Caco-2 (cell line): ENCODE data around the gene TIMMDC1. TPM values are rescaled to one million over a fixed set of nuclear protein-coding genes. Genes with fewer than 3 reads are reported as not detected.

Source experiments
- BruUV-seq: library from RNA; stranded (reverse); fragments of 400-500 nt; replicated peaks from 2 replicates; lab custom pipeline; 2021; lab: Mats Ljungman, UMichigan
- CTCF ChIA-PET: fragments of 300-600 bp; sonication (Branson Sonifier 250); formaldehyde crosslinking; loops from one replicate; lab custom pipeline; 2022; ENCODE audit warnings: antibody characterized with exemption; lab: Charles Lee
- POLR2A ChIA-PET: fragments of 300-600 bp; sonication (Branson Sonifier 250); formaldehyde crosslinking; loops from one replicate; lab custom pipeline; 2022; ENCODE audit warnings: antibody characterized with exemption; lab: Charles Lee
- DNase-seq, 2 experiments: peaks; one replicate each; pipeline versions ENCODE4 v3.0.0 to v3.0.0-alpha.2; 2020 to 2022
- H3K27me3 ChIP-seq: replicated peaks from 2 replicates; pipeline ENCODE4 v1.6.0; 2011; ENCODE audit warnings: low read length; ENCODE audit not compliant: control insufficient read depth, insufficient read depth
- H3K36me3 ChIP-seq: 2 replicates; pipeline ENCODE4 v1.5.1; 2011; ENCODE audit warnings: low read length; ENCODE audit not compliant: control insufficient read depth, insufficient read depth
- H3K4me1 ChIP-seq: fragments of 250-450 bp; sonication (Bioruptor Pico); 2 replicates; pipeline ENCODE4 v1.5.1; 2020; ENCODE audit warnings: mild to moderate bottlenecking
- H3K4me3 ChIP-seq: 2 replicates; pipeline ENCODE4 v1.5.1; 2011; ENCODE audit warnings: low read depth, mild to moderate bottlenecking, control low read depth, low read length
- H3K9me3 ChIP-seq: fragments of 250-450 bp; sonication (Bioruptor Pico); 2 replicates; pipeline ENCODE4 v1.5.1; 2020; ENCODE audit warnings: mild to moderate bottlenecking, moderate library complexity
- H3K27ac Mint-ChIP-seq: one replicate; pipeline ENCODE4 v1.8.0; 2022; ENCODE audit warnings: mixed read lengths; ENCODE audit not compliant: unreplicated experiment
- H3K27me3 Mint-ChIP-seq: one replicate; pipeline ENCODE4 v1.8.0; 2022; ENCODE audit warnings: mixed read lengths; ENCODE audit not compliant: insufficient read depth, unreplicated experiment
- H3K36me3 Mint-ChIP-seq: one replicate; pipeline ENCODE4 v1.8.0; 2022; ENCODE audit warnings: mild to moderate bottlenecking, mixed read lengths; ENCODE audit not compliant: insufficient read depth, unreplicated experiment
- H3K4me1 Mint-ChIP-seq: one replicate; pipeline ENCODE4 v1.8.0; 2022; ENCODE audit warnings: low read depth, mixed read lengths; ENCODE audit not compliant: unreplicated experiment
- H3K4me3 Mint-ChIP-seq: one replicate; pipeline ENCODE4 v1.8.0; 2022; ENCODE audit warnings: mild to moderate bottlenecking, moderate library complexity, mixed read lengths; ENCODE audit not compliant: unreplicated experiment
- H3K9me3 Mint-ChIP-seq: one replicate; pipeline ENCODE4 v1.8.0; 2022; ENCODE audit warnings: mixed read lengths; ENCODE audit not compliant: unreplicated experiment
- CTCF ChIP-seq, 2 experiments: fragments of 200-600 bp in 1 of 2; IDR thresholded peaks; 1 replicate in 1 of 2; 2 replicates in 1 of 2; pipeline versions ENCODE4 v1.5.1 to v1.8.0; 2011 to 2022; ENCODE audit warnings: antibody characterized with exemption in 1 of 2, control low read depth in 1 of 2, inconsistent platforms in 1 of 2, low read depth in 1 of 2, low read length in 1 of 2, mild to moderate bottlenecking in 1 of 2, moderate library complexity in 1 of 2; ENCODE audit not compliant: insufficient read depth in 1 of 2, severe bottlenecking in 1 of 2, unreplicated experiment in 1 of 2
- intact Hi-C: fragments of 100-400 bp; cut with micrococcal nuclease; formaldehyde crosslinking; loops from one replicate; pipeline ENCODE4 v1.10.0; 2022; ENCODE audit not compliant: unreplicated experiment
- total RNA-seq: library from RNA; stranded (reverse); gene quantifications from 2 replicates; pipeline ENCODE4 v1.2.3, GENCODE V29; 2022

The TIMMDC1 gene
- total RNA-seq, 1 experiment from 2014 or later, result 66.7 TPM

- BruUV-seq, result no TSS peak
- no peak for TF ChIP-seq CTCF (IDR thresholded peaks at IDR 0.05; ENCODE audit: insufficient read depth in 1 of 2, low read depth in 1 of 2, low read length in 1 of 2, severe bottlenecking in 1 of 2, unreplicated experiment in 1 of 2)
- ChIA-PET CTCF (no interaction called here), POLR2A (no interaction called here)
- Mint-ChIP-seq H3K27ac (no peak overlapping the region), H3K27me3 (peaks cover 18% of the 10 kb centered on the region), H3K4me3 (no peak overlapping the region), H3K9me3 (no peaks in the 10 kb centered on the region), H3K36me3 (no peaks in the 10 kb centered on the region), H3K4me1 (no peaks in the 10 kb centered on the region)
- no peaks in the 10 kb centered on the region for H3K36me3 ChIP-seq
- DNase-seq, result no peak
- no peaks in the 10 kb centered on the region; the same call in 1 of the 2 replicates for H3K27me3 ChIP-seq
- H3K9me3 ChIP-seq, result no peaks in the 10 kb centered on the region
- intact Hi-C loops, result no loop called here
- no peak overlapping the region for H3K4me3 ChIP-seq
- H3K4me1 ChIP-seq, result no peaks in the 10 kb centered on the region
Observed at GRCh38 chr3:119553823-119554415, 55.6 kb downstream of the TIMMDC1 start.

GRCh38 chr3:119555309-119555735, 57.0 kb downstream of the TIMMDC1 start:
- Mint-ChIP-seq H3K4me1 (peaks cover 7% of the 10 kb centered on the region), H3K9me3 (no peaks in the 10 kb centered on the region), H3K27me3 (peaks cover 18% of the 10 kb centered on the region), H3K4me3 (no peak overlapping the region), H3K27ac (no peak overlapping the region), H3K36me3 (no peaks in the 10 kb centered on the region)
- Histone ChIP-seq H3K4me1 (no peaks in the 10 kb centered on the region), H3K36me3 (no peaks in the 10 kb centered on the region), H3K27me3 (no peaks in the 10 kb centered on the region; the same call in 1 of the 2 replicates), H3K9me3 (no peaks in the 10 kb centered on the region), H3K4me3 (no peak overlapping the region)
- intact Hi-C loops, result no loop called here
- CTCF ChIA-PET, result interaction anchor here (0.8 kb wide), 1 partner anchor 13 kb away, joined by 3 read pairs; no protein-coding TSS in a partner anchor
- BruUV-seq, result no TSS peak
- POLR2A ChIA-PET, result no interaction called here
- DNase-seq, result no peak
- no peak for TF ChIP-seq CTCF (IDR thresholded peaks at IDR 0.05; ENCODE audit: insufficient read depth in 1 of 2, low read depth in 1 of 2, low read length in 1 of 2, severe bottlenecking in 1 of 2, unreplicated experiment in 1 of 2)

DNA sequence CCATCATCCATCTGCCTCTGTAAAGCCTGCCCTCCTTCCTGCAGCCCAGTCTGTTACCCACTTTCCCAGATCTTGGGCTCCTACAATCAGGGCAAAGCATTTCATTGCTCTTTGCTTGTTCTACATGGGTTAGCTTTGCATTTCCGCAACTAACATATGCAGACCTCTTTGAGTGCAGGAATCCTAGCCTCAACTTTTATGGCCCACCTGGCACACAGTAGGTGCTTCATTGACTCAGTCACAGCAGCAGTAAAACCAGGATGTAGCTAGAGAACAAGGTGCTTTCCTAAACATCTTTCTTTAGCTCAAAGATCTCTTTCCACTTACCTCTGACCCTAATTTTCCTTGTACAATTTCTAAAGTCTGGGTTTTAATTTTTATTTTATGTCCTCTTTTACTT, 57.6 kb downstream of the TIMMDC1 start:
- no peak for TF ChIP-seq CTCF (IDR thresholded peaks at IDR 0.05; ENCODE audit: insufficient read depth in 1 of 2, low read depth in 1 of 2, low read length in 1 of 2, severe bottlenecking in 1 of 2, unreplicated experiment in 1 of 2)
- POLR2A ChIA-PET, result no interaction called here
- CTCF ChIA-PET, result interaction anchor here (0.8 kb wide), 1 partner anchor 12 kb away, joined by 3 read pairs; no protein-coding TSS in a partner anchor
- no peak overlapping the region for H3K4me3 ChIP-seq
- DNase-seq, result no peak
- H3K27me3 ChIP-seq, result no peaks in the 10 kb centered on the region; the same call in 1 of the 2 replicates
- H3K4me1 ChIP-seq, result no peaks in the 10 kb centered on the region
- H3K36me3 ChIP-seq, result no peaks in the 10 kb centered on the region
- Mint-ChIP-seq H3K36me3 (no peaks in the 10 kb centered on the region), H3K27me3 (peaks cover 18% of the 10 kb centered on the region), H3K4me3 (no peak overlapping the region), H3K9me3 (no peaks in the 10 kb centered on the region), H3K4me1 (peaks cover 7% of the 10 kb centered on the region), H3K27ac (no peak overlapping the region)
- no TSS peak for BruUV-seq
- intact Hi-C loops, result no loop called here
- H3K9me3 ChIP-seq, result no peaks in the 10 kb centered on the region
